NT2/D1 (cell line): Measurements from ENCODE around the gene FGFBP1.
"Not testable (repeated sequence)": the region's sequence is repeated elsewhere in the genome, so short reads cannot be mapped to it uniquely, and the experiment has no call there.

Source experiments
- SUZ12 ChIP-seq: IDR thresholded peaks from 2 replicates; pipeline ENCODE4 v1.6.1; 2011; ENCODE audit not compliant: insufficient read length, insufficient read depth; ENCODE audit errors: extremely low read depth
- YY1 ChIP-seq: IDR thresholded peaks from 2 replicates; pipeline ENCODE4 v1.6.1; 2011; ENCODE audit not compliant: insufficient read length, insufficient read depth
- ZNF274 ChIP-seq: IDR thresholded peaks from 2 replicates; pipeline ENCODE4 v1.6.1; 2011; ENCODE audit warnings: mild to moderate bottlenecking, low read depth, low read length

DNA sequence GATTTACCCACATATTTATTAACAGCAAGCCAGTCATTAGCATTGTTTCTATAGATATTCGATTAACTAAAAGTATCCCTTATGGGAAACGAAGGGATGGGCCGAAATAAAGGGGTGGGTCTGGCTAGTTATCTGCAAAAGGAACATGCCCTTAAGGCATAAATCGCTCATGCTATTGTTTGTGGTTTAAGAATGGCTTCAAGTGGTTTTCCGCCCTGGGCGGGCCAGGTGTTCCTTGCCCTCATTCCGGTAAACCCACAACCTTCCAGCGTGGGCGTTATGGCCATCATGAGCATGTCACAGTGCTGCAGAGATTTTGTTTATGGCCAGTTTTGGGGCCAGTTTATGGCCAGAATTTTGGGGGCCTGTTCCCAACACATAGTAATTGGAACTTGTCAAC, 22.2 kb downstream of the FGFBP1 start:
- not testable (repeated sequence) for TF ChIP-seq SUZ12, ZNF274, YY1
